HEK293 (cell line): ENCODE results near the gene ZFPL1.
A peak's percentile ranks its signal among the peaks of the same experiment; 100 is the strongest.

ENCODE experiments used
- ATF2 ChIP-seq: fragments of 450-650 bp; formaldehyde crosslinking; IDR thresholded peaks from 2 replicates; pipeline ENCODE4 v1.5.1; 2016; ENCODE audit warnings: missing biosample characterization, missing genetic modification characterization, low read depth
- KLF8 ChIP-seq: fragments of 450-650 bp; formaldehyde crosslinking; IDR thresholded peaks from 2 replicates; pipeline ENCODE4 v1.5.1; 2016; ENCODE audit warnings: missing biosample characterization, missing genetic modification characterization
- MEIS1 ChIP-seq: sonication (generic); formaldehyde crosslinking; IDR thresholded peaks from 2 replicates; pipeline ENCODE4 v1.8.1; 2022; ENCODE audit warnings: missing genetic modification reagents, mild to moderate bottlenecking, borderline replicate concordance
- PRDM4 ChIP-seq: fragments of 450-650 bp; formaldehyde crosslinking; IDR thresholded peaks from 2 replicates; pipeline ENCODE4 v1.5.1; 2017; ENCODE audit warnings: missing biosample characterization, missing genetic modification characterization
- REST ChIP-seq: fragments of 450-650 bp; formaldehyde crosslinking; IDR thresholded peaks from 2 replicates; pipeline ENCODE4 v1.5.1; 2016; ENCODE audit warnings: missing biosample characterization, missing genetic modification characterization
- SP7 ChIP-seq: fragments of 450-650 bp; formaldehyde crosslinking; IDR thresholded peaks from 2 replicates; pipeline ENCODE4 v1.5.1; 2016; ENCODE audit warnings: missing biosample characterization, missing genetic modification characterization
- ZBTB26 ChIP-seq: fragments of 450-650 bp; formaldehyde crosslinking; optimal IDR thresholded peaks from 2 replicates; pipeline ENCODE3; 2016; ENCODE audit warnings: missing biosample characterization, mild to moderate bottlenecking, missing genetic modification characterization
- ZBTB44 ChIP-seq: fragments of 450-650 bp; IDR thresholded peaks from 2 replicates; pipeline ENCODE4 v1.5.1; 2018; ENCODE audit warnings: missing biosample characterization, mild to moderate bottlenecking, missing genetic modification characterization
- ZBTB7A ChIP-seq: fragments of 450-650 bp; formaldehyde crosslinking; IDR thresholded peaks from 2 replicates; pipeline ENCODE4 v1.5.1; 2016; ENCODE audit warnings: low read depth, missing biosample characterization, missing genetic modification characterization
- ZFHX2 ChIP-seq: fragments of 450-650 bp; formaldehyde crosslinking; conservative IDR thresholded peaks from 2 replicates; pipeline ENCODE4 v1.5.1; 2016; ENCODE audit warnings: missing biosample characterization, missing genetic modification characterization
- ZFP37 ChIP-seq: fragments of 450-650 bp; formaldehyde crosslinking; IDR thresholded peaks from 2 replicates; pipeline ENCODE4 v1.5.1; 2016; ENCODE audit warnings: missing biosample characterization, missing genetic modification characterization
- ZNF133 ChIP-seq: fragments of 450-650 bp; formaldehyde crosslinking; IDR thresholded peaks from 2 replicates; pipeline ENCODE4 v1.5.1; 2016; ENCODE audit warnings: missing biosample characterization, missing genetic modification characterization
- ZNF175 ChIP-seq: fragments of 450-650 bp; formaldehyde crosslinking; IDR thresholded peaks from 2 replicates; pipeline ENCODE4 v1.5.1; 2016; ENCODE audit warnings: missing biosample characterization, missing genetic modification characterization
- ZNF18 ChIP-seq: fragments of 450-650 bp; formaldehyde crosslinking; IDR thresholded peaks from 2 replicates; pipeline ENCODE4 v1.5.1; 2016; ENCODE audit warnings: missing biosample characterization, missing genetic modification characterization
- ZNF184 ChIP-seq: fragments of 450-650 bp; IDR thresholded peaks from 2 replicates; pipeline ENCODE4 v1.5.1; 2018; ENCODE audit warnings: missing biosample characterization, mild to moderate bottlenecking, missing genetic modification characterization
- ZNF223 ChIP-seq: fragments of 450-650 bp; formaldehyde crosslinking; IDR thresholded peaks from 2 replicates; pipeline ENCODE4 v1.5.1; 2016; ENCODE audit warnings: missing biosample characterization, missing genetic modification characterization
- ZNF266 ChIP-seq: fragments of 450-650 bp; formaldehyde crosslinking; IDR thresholded peaks from 2 replicates; pipeline ENCODE4 v1.5.1; 2016; ENCODE audit warnings: missing biosample characterization, missing genetic modification characterization, low read depth
- ZNF302 ChIP-seq: fragments of 450-650 bp; formaldehyde crosslinking; IDR thresholded peaks from 2 replicates; pipeline ENCODE4 v1.5.1; 2016; ENCODE audit warnings: missing biosample characterization, missing genetic modification characterization, low read depth
- ZNF426 ChIP-seq: fragments of 450-650 bp; formaldehyde crosslinking; IDR thresholded peaks from 2 replicates; pipeline ENCODE4 v1.5.1; 2017; ENCODE audit warnings: missing biosample characterization, missing genetic modification characterization, mild to moderate bottlenecking, inconsistent platforms, moderate library complexity
- ZNF48 ChIP-seq: fragments of 450-650 bp; formaldehyde crosslinking; IDR thresholded peaks from 2 replicates; pipeline ENCODE4 v1.5.1; 2016; ENCODE audit warnings: missing biosample characterization, missing genetic modification characterization
- ZNF501 ChIP-seq: fragments of 450-650 bp; formaldehyde crosslinking; IDR thresholded peaks from 2 replicates; pipeline ENCODE4 v1.5.1; 2016; ENCODE audit warnings: missing biosample characterization, missing genetic modification characterization
- ZNF514 ChIP-seq: fragments of 450-650 bp; formaldehyde crosslinking; IDR thresholded peaks from 2 replicates; pipeline ENCODE4 v1.5.1; 2016; ENCODE audit warnings: missing biosample characterization, missing genetic modification characterization
- ZNF529 ChIP-seq: fragments of 450-650 bp; formaldehyde crosslinking; IDR thresholded peaks from 2 replicates; pipeline ENCODE4 v1.5.1; 2017; ENCODE audit warnings: missing genetic modification characterization, missing biosample characterization; ENCODE audit not compliant: insufficient replicate concordance
- ZNF544 ChIP-seq: fragments of 450-650 bp; formaldehyde crosslinking; IDR thresholded peaks from 2 replicates; pipeline ENCODE4 v1.5.0; 2017; ENCODE audit warnings: missing biosample characterization, missing genetic modification characterization
- ZNF660 ChIP-seq: fragments of 450-650 bp; IDR thresholded peaks from 2 replicates; pipeline ENCODE4 v1.5.1; 2018; ENCODE audit warnings: missing biosample characterization, mild to moderate bottlenecking, missing genetic modification characterization
- ZNF707 ChIP-seq: fragments of 450-650 bp; formaldehyde crosslinking; IDR thresholded peaks from 2 replicates; pipeline ENCODE4 v1.5.1; 2016; ENCODE audit warnings: missing biosample characterization, missing genetic modification characterization
- ZNF837 ChIP-seq: fragments of 450-650 bp; formaldehyde crosslinking; IDR thresholded peaks from 2 replicates; pipeline ENCODE4 v1.5.1; 2016; ENCODE audit warnings: missing biosample characterization, missing genetic modification characterization
- ZSCAN23 ChIP-seq: fragments of 450-650 bp; formaldehyde crosslinking; IDR thresholded peaks from 2 replicates; pipeline ENCODE4 v1.5.1; 2016; ENCODE audit warnings: missing biosample characterization, missing genetic modification characterization
- ZXDB ChIP-seq: fragments of 450-650 bp; formaldehyde crosslinking; IDR thresholded peaks from 2 replicates; pipeline ENCODE4 v1.5.1; 2016; ENCODE audit warnings: missing biosample characterization, missing genetic modification characterization

The ZFPL1 gene

GRCh38 chr11:65040847-65041622 is 43.0 kb upstream of the ZFPL1 start, which contains the start of gene SAC3D1 (continued):
- peak; percentile 92 for TF ChIP-seq ZNF223 (tag by site-specific recombination)
- TF ChIP-seq ZBTB26, result peak; percentile 75
- TF ChIP-seq ZNF501 (tag by site-specific recombination), result peak; percentile 38; the same call in 1 of the 2 replicates
- TF ChIP-seq ZFP37, result no peak
- no peak for TF ChIP-seq ZNF184 (tag by site-specific recombination)
- TF ChIP-seq ZNF133 (tag by site-specific recombination), result no peak
- no peak for TF ChIP-seq MEIS1 (CRISPR knock-in tag)
- TF ChIP-seq ZNF514 (tag by site-specific recombination), result no peak
- TF ChIP-seq ZBTB7A (tag by site-specific recombination), result no peak
- TF ChIP-seq ZXDB (tag by site-specific recombination), result peak; percentile 62
- peak; percentile 36 for TF ChIP-seq ZNF660 (tag by site-specific recombination)
- 0 out of 2 replicates have a peak, but pooled peaks have one; percentile 52 for TF ChIP-seq SP7 (tag by site-specific recombination)
- peak; percentile 58; the same call in 1 of the 2 replicates for TF ChIP-seq ZFHX2 (tag by site-specific recombination)
- TF ChIP-seq ZNF48 (tag by site-specific recombination), result no peak
- no peak for TF ChIP-seq ATF2 (tag by site-specific recombination)
- TF ChIP-seq KLF8 (tag by site-specific recombination), result peak; percentile 93
- no peak for TF ChIP-seq ZSCAN23
- TF ChIP-seq ZNF175 (tag by site-specific recombination), result no peak
- TF ChIP-seq ZBTB44, result no peak
- TF ChIP-seq ZNF707 (tag by site-specific recombination), result no peak
- TF ChIP-seq ZNF18, result no peak
- TF ChIP-seq ZNF426 (tag by site-specific recombination), result no peak
- no peak for TF ChIP-seq PRDM4 (tag by site-specific recombination)
- TF ChIP-seq REST (tag by site-specific recombination), result no peak
- TF ChIP-seq ZNF529 (tag by site-specific recombination), result no peak
- TF ChIP-seq ZNF837 (tag by site-specific recombination), result no peak
- no peak for TF ChIP-seq ZNF544 (tag by site-specific recombination)
- no peak for TF ChIP-seq ZNF266 (tag by site-specific recombination)
- no peak for TF ChIP-seq ZNF302
